GF-D8 (cell line): ENCODE data around the gene CACNB3.

Source experiments
- DNase-seq: peaks from one replicate; lab custom pipeline; 2025; lab: John Stamatoyannopoulos, UW

CACNB3 gene

GRCh38 chr12:48788854-48789775 is 29.2 kb upstream of the CACNB3 start, which contains the start of gene ADCY6:
TSS of gene ADCY6 (minus strand) at chr12:48789089. CDS start at chr12:48783434, 5,655 bp downstream.
- no peak for DNase-seq

GRCh38 chr12:48789858-48790326 is 28.4 kb upstream of the CACNB3 start:
- DNase-seq, result no peak

GRCh38 chr12:48793696-48794095 is 24.6 kb upstream of the CACNB3 start:
- DNase-seq, result no peak

GRCh38 chr12:48794870-48795269 is 23.4 kb upstream of the CACNB3 start:
- no peak for DNase-seq

- no peak for DNase-seq
Observed at GRCh38 chr12:48795550-48796455, 22.5 kb upstream of the CACNB3 start.

- DNase-seq, result no peak
Observed at GRCh38 chr12:48796976-48797375, 21.3 kb upstream of the CACNB3 start.

- DNase-seq, result no peak
Observed at GRCh38 chr12:48800457-48800856, 17.8 kb upstream of the CACNB3 start.

GRCh38 chr12:48800971-48801370 is 17.3 kb upstream of the CACNB3 start:
- DNase-seq, result no peak

- peak; percentile 25 for DNase-seq
Observed at GRCh38 chr12:48803675-48804074, 14.6 kb upstream of the CACNB3 start.

- DNase-seq, result no peak
Observed at GRCh38 chr12:48807981-48808380, 10.3 kb upstream of the CACNB3 start.

GRCh38 chr12:48810903-48811431 is 7.3 kb upstream of the CACNB3 start:
- no peak for DNase-seq

GRCh38 chr12:48811437-48812090 is 6.7 kb upstream of the CACNB3 start:
- no peak for DNase-seq

GRCh38 chr12:48812389-48812788 is 5.9 kb upstream of the CACNB3 start:
- DNase-seq, result no peak

- DNase-seq, result no peak
Observed at GRCh38 chr12:48813465-48814261, 4.6 kb upstream of the CACNB3 start.

- DNase-seq, result no peak
Observed at GRCh38 chr12:48814262-48815125, 3.8 kb upstream of the CACNB3 start.

- peak; percentile 65 for DNase-seq
Observed at GRCh38 chr12:48815126-48816110, 2.9 kb upstream of the CACNB3 start.

GRCh38 chr12:48816143-48816854 is 2.0 kb upstream of the CACNB3 start:
- no peak for DNase-seq
